Hypothalamus (tissue), 51 donors: ENCODE data around the gene RSU1.

Experiments
- DNase-seq, 51 donors: peaks; one replicate each; lab custom pipeline; 2025; lab: John Stamatoyannopoulos, UW

RSU1 gene

DNA sequence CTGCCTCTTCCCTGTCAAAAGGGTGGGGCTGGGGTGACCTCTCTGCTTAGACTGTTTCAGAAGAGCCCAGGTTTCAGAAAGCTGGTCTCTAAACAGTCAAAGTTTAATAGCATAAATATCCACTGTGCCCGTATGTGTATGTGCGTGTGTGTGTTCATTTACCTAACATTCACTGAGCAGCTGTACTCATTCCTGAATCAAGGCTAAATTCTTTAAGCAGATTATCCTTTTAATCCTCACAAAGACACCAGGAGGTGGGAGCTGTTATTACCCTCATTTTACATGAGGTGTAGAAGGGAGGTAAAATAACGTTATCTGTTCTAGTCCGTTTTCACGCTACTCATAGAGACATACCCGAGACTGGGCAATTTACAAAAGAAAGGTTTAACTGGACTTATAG lies 72.2 kb downstream of the RSU1 start:
- DNase-seq, result no peak

- no peak for DNase-seq
Observed at GRCh38 chr10:16742165-16742960, 74.9 kb downstream of the RSU1 start.

DNA sequence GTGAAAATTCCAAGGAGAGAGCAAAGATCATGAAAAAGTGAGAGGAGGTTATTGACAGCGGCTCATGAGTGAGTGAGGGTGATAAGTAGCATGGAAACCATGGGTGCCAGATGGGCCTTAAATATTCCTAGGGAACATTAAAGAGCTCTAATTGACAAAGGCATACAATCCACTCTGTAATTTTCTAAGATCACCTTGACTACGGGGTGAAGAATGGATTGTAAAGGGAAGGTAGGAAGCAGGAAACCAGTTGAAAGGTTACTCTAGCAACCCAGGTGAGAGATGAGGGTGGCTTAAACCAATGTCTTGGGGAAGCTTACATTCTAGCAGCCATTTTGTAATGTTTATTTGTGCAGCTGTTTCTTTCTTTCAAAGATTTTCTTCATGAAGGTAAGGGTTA lies 75.7 kb downstream of the RSU1 start:
- DNase-seq, result no peak

DNA sequence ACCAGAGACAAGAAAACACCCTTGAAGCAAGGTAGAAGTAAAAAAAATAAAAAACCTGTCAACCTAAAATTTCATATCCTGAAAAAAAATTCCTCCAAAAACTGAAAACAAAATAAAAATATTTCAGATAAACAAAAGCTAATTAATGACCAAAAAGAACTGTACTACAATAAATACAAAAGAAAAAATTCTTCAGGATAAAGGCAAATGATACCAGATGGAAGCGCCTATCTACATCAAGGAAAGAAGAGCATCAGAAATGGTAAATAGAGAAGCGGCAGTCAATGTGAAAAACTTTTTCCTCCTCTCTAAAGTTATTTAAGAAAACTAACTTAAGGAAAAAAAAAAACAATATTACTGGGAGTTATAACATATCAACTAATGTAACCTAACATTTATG lies 79.8 kb downstream of the RSU1 start:
- DNase-seq, result no peak

DNA sequence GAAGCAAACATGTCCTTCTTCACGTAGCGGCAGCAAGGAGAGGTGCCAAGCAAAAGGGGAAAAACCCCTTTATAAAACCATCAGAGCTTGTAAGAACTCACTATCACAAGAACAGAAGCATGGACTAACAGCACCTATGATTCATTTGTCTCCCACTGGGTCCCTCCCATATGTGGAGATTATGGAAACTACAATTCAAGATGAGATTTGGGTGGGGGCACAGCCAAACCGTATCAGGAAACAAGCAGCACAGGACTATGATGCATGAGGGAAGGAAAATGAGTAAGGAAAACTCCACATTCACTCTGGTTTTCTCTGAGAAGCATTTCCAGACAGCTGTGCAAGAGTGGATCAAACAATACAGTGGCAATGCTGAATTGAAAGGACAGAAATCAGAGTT lies 81.6 kb downstream of the RSU1 start:
- DNase-seq, result no peak

DNA sequence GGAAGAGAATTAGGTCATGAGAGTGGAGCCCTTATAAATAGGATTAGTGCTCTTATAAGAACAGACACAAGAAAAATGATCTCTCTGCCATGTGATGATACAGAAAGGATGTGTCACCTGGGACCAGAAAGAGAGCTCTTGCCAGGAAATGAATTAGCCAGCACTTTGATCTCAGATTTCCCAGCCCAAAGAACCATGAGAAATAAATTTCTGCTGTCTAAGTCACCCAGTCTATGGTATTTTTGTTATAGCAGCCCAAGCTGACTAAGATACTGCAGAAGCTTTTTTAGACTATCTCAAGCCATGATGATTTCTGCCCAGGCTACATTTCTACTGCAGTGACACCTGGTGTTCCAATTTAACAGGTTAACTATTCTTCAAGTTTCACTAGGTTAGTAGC lies 84.8 kb downstream of the RSU1 start:
- DNase-seq, result no peak

DNA sequence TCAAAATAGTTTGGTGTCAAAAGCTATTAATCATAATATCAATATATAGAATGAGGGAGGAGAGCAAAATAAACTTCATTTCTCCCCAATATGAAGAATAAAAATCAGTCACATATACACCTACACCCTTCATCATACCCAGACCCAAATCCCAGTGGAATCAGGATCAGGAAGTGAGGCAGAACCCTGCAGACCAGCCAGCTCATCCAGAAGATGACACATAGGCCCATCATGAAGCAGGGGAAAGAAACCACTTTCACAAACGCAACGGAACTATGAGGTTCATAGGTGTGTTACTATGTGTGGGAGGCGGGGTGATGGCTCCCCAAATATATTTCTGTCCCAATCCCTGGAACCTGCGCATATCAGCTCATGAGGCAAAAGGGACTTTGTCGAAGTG lies 89.0 kb downstream of the RSU1 start:
- peak in 1 of 51 donors; percentile 8 for DNase-seq

- DNase-seq, result no peak
Observed at GRCh38 chr10:16727666-16728065, 89.6 kb downstream of the RSU1 start.

DNA sequence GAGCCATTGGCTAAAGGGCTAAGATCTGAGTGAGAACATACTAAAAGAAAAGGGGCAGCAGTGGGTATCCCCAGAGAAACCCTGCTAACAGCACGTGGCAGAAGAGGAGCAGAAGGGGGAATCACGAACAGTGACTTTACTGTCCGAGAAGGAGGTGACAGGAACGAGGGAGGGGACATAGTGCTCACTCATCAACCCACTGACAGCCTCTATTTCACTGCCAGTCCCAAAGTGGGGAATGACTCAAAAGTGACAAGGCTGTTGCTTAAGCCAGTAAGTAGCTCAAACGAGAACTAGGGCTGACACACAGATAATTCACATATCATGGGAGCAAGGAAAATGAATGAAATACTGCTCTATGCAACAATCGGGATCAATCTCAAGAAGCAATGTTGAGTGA lies 92.7 kb downstream of the RSU1 start:
- DNase-seq, result peak in 1 of 51 donors; percentile 38

- DNase-seq, result no peak
Observed at GRCh38 chr10:16720812-16721211, 96.4 kb downstream of the RSU1 start.

DNA sequence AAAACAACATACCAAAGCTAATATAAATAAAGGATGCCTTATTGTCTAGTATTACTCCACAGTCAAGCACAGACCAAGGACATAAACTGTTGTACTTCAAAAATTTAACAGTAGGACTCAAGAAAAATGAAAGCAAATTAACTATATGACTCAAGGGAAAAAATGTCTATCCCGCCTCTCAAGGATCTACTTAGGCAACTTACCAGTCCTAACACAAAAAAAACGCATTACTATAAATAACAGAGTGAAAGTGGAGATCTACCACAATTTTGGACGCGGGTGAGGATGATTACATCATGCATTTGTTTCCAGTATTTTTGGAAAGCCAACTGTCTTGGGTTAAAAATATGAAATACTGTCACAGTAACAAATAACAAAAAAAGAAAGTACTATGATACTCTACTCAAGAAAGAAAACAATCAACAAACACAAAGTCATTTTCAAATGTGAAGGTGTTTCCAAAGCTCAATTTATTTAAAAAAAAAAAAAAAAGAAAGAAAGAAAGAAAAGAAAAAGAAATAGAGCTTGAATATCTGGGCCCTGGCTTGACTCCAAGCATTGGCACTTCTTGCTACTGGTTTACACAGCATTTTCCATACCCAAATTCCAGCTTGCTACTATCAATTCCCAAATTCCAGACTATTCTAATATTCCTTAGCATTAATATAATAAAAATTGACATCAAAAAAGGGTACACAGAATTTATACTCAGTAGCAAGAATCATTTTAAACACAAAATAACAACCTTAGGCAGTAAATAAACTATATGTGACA lies 99.4 kb downstream of the RSU1 start:
- no peak for DNase-seq

DNA sequence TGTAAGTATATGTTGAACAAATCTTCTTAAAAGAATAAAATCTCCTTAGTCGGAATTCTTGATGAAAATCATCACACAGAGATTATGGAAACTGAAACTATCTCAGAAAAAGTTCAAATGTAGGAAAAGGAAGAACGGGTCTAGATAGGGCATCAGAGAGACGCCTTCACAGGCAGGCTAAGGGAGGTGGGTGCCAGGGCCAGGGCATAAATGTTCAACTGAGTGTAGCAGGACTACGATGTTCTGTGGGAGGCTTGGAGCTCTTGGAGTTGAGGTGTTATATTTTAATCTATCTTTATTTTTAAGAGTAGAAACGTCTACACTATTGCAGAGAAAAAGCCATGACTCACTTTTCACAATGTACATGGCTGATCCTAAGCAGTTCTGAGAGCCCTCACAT lies 101.2 kb downstream of the RSU1 start:
- no peak for DNase-seq

DNA sequence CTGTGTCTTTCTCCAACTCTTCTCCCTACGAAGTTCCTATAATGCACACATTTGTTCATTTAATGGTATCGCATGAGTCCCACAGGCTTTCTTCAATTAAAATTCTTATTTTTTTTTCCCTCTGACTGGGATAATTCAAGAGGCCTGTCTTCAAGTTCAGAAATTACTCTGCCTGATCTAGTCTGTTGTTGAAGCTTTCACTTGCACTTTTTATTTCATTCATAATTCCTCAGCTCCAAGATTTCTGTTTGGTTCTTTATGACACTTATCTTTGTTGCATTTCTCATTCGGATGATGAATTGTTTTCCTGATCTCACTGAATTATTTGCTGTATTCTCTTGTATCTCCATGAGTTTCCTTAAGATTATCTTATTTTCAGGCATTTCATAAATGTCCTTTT lies 103.9 kb downstream of the RSU1 start:
- no peak for DNase-seq

DNA sequence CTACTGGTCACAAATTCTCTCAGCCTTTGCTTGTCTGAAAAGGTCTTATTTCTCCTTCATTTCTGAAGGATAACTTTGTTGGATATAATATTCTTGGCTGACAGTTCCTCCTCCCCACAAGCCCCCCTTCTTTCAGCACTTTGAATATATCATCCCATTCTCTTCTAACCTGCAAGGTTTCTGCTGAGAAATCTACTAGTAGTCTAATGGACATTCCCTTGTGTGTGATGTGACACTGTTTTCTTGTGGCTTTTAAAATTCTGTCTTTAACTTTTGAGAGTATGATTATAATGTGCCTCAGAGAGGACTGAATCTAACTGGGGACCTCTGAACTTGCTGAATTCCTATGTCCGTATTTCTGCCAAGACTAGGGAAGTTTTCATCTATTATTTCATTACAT lies 104.3 kb downstream of the RSU1 start:
- no peak for DNase-seq

GRCh38 chr10:16700331-16700730 lies 116.9 kb downstream of the RSU1 start:
- no peak for DNase-seq

DNA sequence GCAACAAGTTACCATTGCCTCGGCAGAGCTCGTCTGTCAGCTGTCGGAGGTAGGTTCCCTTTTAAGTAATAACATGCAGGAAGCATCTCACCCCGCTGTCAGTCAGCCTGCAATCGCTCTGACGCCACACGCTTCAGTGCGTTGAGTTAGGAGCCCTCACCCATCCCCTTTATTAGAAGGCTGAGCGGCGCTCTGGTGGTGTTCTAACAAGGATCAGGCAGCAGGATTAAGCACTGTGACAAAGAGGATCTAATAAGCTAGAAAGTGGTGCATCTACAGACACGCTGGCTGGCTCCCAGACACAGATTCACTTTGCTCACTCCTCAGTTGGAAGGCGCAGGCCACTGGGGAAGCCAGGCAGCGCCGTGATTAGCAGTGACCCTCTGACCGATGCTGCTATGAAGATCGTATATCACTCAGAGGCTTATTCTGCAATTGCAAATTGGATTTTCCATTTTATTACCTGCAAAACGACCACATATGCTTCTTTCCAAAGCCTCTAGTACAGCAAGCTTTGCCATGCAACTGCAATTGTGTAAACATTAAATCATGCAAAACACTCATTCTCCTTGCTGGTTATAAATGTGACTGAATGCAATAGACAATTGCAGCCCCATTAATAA lies 117.7 kb downstream of the RSU1 start:
- no peak for DNase-seq

DNA sequence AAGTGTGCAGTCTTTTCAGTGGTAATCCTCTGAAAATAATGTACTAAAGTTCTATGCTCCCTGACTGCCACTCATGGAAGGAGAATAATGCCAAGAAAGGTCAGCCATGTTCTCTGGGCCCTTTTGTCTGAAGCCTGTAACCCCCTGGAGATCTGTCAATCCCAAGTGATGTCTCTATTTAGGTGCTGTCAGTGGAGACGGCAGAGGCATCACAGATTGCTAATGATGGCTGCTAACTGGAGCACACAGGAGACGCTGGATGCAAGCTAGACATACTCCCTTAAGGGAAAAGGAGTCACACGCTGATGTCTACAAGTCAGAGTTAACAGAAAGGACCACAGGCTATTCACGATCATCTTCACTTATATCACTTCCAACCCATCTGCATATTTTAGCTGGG lies 118.8 kb downstream of the RSU1 start:
- DNase-seq, result no peak

- no peak for DNase-seq
Observed at GRCh38 chr10:16690417-16690816, 126.8 kb downstream of the RSU1 start.

GRCh38 chr10:16689696-16690095 lies 127.5 kb downstream of the RSU1 start:
- DNase-seq, result no peak

DNA sequence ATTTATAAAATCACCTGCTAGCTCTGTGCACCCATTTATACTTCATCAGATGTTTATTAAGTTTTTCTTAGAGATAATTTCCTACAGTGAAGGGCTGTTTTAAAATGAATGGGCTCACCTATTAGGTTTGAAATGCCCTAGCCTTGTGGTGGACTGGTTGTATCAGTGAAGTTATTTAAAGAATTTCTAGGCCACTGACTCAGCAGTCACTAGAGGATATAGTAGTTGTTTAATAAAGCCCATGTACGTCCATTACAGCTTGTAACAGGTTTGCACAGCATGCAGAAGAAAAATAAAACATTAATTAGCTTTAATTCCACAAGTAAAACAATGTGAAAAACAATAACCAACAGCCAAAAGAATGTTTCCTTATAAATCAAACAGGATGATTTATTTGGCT lies 128.0 kb downstream of the RSU1 start:
- no peak for DNase-seq

GRCh38 chr10:16686054-16686902 lies 130.9 kb downstream of the RSU1 start:
- no peak for DNase-seq
